NCI-H2081 treated with DMSO at 0.1 percent for 48 hours (cell line): ENCODE data around the gene RNU5B-1.
"Not testable (repeated sequence)": the region's sequence is repeated elsewhere in the genome, so short reads cannot be mapped to it uniquely, and the experiment has no call there.

ENCODE experiments used
- DNase-seq: peaks from one replicate; lab custom pipeline; 2025; lab: John Stamatoyannopoulos, UW

RNU5B-1 gene

DNA sequence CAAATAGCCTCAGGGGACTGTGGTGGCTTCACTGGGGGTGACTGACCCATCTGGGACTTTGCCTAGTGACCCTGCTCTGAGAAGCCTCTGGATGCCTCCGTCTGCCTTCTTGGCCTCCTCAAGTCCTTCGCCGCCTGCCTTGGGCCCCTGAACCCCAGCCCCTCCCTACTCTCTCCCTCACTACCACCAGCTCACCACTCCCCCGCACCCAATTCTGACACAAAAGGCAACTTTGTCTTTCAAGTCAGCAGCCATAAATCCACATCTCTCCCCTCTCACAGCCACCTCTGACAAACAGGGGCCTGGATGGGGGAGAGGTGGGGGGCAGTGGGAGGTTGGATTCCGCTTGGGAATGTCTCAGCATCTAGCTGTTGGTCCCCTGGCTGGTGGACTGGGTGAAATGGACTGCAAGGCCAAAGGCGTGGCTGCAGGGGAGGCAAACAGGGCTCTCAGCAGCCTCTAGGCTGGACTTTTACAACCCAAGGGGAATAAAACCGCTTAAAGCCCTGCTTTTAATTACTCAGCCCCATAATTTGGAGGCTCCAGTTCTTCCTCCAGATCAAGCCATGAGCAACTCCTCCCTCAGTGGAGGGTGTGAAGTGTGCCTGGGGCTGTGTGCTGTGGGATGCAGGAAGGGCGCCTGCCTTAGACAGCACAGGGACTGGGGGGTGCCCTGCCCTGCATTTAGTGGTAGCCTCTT, 39.9 kb downstream of the RNU5B-1 start:
- no peak for DNase-seq

GRCh38 chr15:65344914-65345275, 40.4 kb downstream of the RNU5B-1 start:
- no peak for DNase-seq

GRCh38 chr15:65346856-65347598, 42.5 kb downstream of the RNU5B-1 start:
- DNase-seq, result no peak

DNA sequence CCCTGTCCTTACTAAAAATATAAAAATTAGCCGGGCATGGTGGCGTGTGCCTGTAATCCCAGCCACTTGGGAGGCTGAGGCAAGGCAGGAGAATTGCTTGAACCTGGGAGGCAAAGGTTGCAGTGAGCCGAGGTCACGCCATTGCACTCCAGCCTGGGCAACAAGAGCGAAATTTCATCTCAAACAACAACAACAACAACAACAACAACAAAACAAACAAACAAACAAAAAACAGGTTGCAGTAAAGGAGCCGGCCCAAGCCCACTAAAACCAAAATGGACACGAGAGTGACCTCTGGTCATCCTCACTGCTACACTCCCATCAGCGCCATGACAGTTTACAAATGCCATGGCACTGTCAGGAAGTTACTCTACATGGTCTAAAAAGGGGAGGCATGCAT, 43.3 kb downstream of the RNU5B-1 start:
- DNase-seq, result not testable (repeated sequence)

DNA sequence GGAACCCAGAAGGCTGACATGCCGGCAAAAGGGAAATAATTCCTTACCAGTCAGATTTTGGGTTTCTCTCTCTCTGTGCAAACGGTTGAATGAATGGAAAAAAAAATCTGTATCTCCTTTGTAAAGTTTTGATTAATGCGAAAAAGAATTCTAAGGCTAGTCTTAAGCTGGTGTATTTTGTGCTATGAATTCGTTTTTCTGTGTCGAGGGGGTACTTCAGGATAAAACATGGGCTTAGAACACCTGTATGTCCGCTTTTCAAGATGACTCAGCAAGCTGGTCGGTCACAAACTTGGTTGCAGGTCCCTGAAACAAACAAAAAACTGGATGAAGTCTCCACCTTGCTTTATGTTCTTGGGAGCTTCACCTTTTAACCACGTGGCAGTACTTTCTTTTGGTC, 44.9 kb downstream of the RNU5B-1 start:
- no peak for DNase-seq

- DNase-seq, result not testable (repeated sequence)
Measured at GRCh38 chr15:65351972-65352371, 47.5 kb downstream of the RNU5B-1 start.
